Smooth muscle cell (in vitro differentiated cells): ENCODE results near the gene NUP85. TPM values are rescaled to one million over a fixed set of nuclear protein-coding genes. Genes with fewer than 3 reads are reported as not detected.
"Not testable (repeated sequence)": the region's sequence is repeated elsewhere in the genome, so short reads cannot be mapped to it uniquely, and the experiment has no call there.

Experiments
- DNase-seq: peaks from one replicate; lab custom pipeline; 2025; ENCODE audit not compliant: unreplicated experiment; lab: John Stamatoyannopoulos, UW
- H2AFZ ChIP-seq: fragments of 200-600 bp; sonication (generic); 2 replicates; pipeline ENCODE4 v1.6.0; 2016; ENCODE audit warnings: antibody characterized with exemption, low read depth, mild to moderate bottlenecking
- H3F3A ChIP-seq: fragments of 200-600 bp; sonication (generic); 2 replicates; pipeline ENCODE4 v1.6.0; 2017; ENCODE audit warnings: antibody characterized with exemption, low read depth
- H3K27ac ChIP-seq: fragments of 200-600 bp; sonication (generic); 2 replicates; pipeline ENCODE4 v1.5.1; 2016; ENCODE audit warnings: low read depth, mild to moderate bottlenecking
- H3K27me3 ChIP-seq: fragments of 200-600 bp; sonication (generic); 2 replicates; pipeline ENCODE4 v1.6.1; 2016; ENCODE audit warnings: low read depth, mild to moderate bottlenecking
- H3K36me3 ChIP-seq: fragments of 200-600 bp; sonication (generic); 2 replicates; pipeline ENCODE4 v1.5.1; 2016; ENCODE audit warnings: low read depth
- H3K4me1 ChIP-seq: fragments of 200-600 bp; sonication (generic); 2 replicates; pipeline ENCODE4 v1.5.1; 2016; ENCODE audit warnings: low read depth
- H3K4me2 ChIP-seq: fragments of 200-600 bp; sonication (generic); 2 replicates; pipeline ENCODE4 v1.6.0; 2016; ENCODE audit warnings: mild to moderate bottlenecking
- H3K4me3 ChIP-seq: fragments of 200-600 bp; sonication (generic); 2 replicates; pipeline ENCODE4 v1.5.1; 2016; ENCODE audit warnings: mild to moderate bottlenecking
- H3K79me2 ChIP-seq: fragments of 200-600 bp; sonication (generic); 2 replicates; pipeline ENCODE4 v1.6.0; 2016; ENCODE audit warnings: low read depth, mild to moderate bottlenecking
- H3K9ac ChIP-seq: fragments of 200-600 bp; sonication (generic); 2 replicates; pipeline ENCODE4 v1.6.0; 2016; ENCODE audit warnings: low read depth
- H3K9me3 ChIP-seq: fragments of 200-600 bp; sonication (generic); replicated peaks from 2 replicates; pipeline ENCODE4 v1.5.1; 2016; ENCODE audit warnings: low read depth
- H4K20me1 ChIP-seq: fragments of 200-600 bp; sonication (generic); 2 replicates; pipeline ENCODE4 v1.6.0; 2016; ENCODE audit warnings: low read depth
- WGBS: methylation state at CpG from one replicate; pipeline ENCODE4 v1.1.7; 2016; ENCODE audit warnings: low lambda C conversion rate; 5-methylcytosine and 5-hydroxymethylcytosine counted together
- polyA plus RNA-seq: library from polyadenylated mRNA; unstranded; fragments of >200 nt; fragmentation: Nextera tagmentation; extraction: Ambion mirVana; gene quantifications from 2 replicates; pipeline ENCODE4 v1.2.1, GENCODE V29; 2016
- total RNA-seq: library from RNA; depleted of rRNA; stranded (reverse); fragments of >200 nt; gene quantifications from 2 replicates; pipeline ENCODE4 v1.2.3, GENCODE V29; 2014
- TF ChIP-seq, protein P1 (sequence below): fragments of 200-600 bp; sonication (generic); IDR thresholded peaks from 2 replicates; pipeline ENCODE4 v1.5.1; 2017; ENCODE audit warnings: borderline replicate concordance, mild to moderate bottlenecking, antibody characterized with exemption; ENCODE audit not compliant: insufficient read depth, poor library complexity, severe bottlenecking

Gene NUP85
- total and polyA plus RNA-seq, 2 experiments from 2014 or later = 24.0 to 43.2 TPM

DNA sequence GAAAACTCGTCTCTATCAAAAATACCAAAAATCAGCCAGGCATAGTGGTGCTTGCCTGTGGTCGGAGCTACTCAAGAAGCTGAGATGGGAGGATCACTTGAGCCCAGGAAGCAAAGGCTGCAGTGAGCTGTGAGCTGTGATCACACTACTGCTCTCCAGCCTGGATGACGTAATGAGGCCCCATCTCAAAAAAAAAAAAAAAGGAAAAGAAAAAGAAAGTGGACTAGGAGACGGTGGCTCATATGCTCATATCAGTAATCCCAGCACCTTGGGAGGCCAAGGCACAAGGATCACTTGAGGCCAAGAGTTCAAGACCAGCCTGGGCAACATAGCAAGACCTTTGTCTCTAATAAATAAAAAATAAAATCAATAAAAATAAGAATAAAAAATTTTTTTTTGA, 13.9 kb upstream of the NUP85 start:
- Histone ChIP-seq H3K9ac (no peak overlapping the region), H3K9me3 (no peaks in the 10 kb centered on the region), H3K27me3 (no peaks in the 10 kb centered on the region), H3K4me1 (no peaks in the 10 kb centered on the region), H3F3A (no peaks in the 10 kb centered on the region), H4K20me1 (no peaks in the 10 kb centered on the region), H3K27ac (no peak overlapping the region), H3K36me3 (no peaks in the 10 kb centered on the region), H3K79me2 (no peaks in the 10 kb centered on the region), H3K4me3 (no peak overlapping the region), H3K4me2 (no peak overlapping the region), H2AFZ (no peak overlapping the region)
- 72% methylated on average over 4 of the region's 4 CpGs for WGBS
- TF ChIP-seq, protein P1, sequence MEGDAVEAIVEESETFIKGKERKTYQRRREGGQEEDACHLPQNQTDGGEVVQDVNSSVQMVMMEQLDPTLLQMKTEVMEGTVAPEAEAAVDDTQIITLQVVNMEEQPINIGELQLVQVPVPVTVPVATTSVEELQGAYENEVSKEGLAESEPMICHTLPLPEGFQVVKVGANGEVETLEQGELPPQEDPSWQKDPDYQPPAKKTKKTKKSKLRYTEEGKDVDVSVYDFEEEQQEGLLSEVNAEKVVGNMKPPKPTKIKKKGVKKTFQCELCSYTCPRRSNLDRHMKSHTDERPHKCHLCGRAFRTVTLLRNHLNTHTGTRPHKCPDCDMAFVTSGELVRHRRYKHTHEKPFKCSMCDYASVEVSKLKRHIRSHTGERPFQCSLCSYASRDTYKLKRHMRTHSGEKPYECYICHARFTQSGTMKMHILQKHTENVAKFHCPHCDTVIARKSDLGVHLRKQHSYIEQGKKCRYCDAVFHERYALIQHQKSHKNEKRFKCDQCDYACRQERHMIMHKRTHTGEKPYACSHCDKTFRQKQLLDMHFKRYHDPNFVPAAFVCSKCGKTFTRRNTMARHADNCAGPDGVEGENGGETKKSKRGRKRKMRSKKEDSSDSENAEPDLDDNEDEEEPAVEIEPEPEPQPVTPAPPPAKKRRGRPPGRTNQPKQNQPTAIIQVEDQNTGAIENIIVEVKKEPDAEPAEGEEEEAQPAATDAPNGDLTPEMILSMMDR = no peak
- DNase-seq = no peak

GRCh38 chr17:75194879-75195278, 10.6 kb upstream of the NUP85 start:
- Histone ChIP-seq H3F3A (no peaks in the 10 kb centered on the region), H2AFZ (no peak overlapping the region), H3K4me1 (no peaks in the 10 kb centered on the region), H3K27me3 (no peaks in the 10 kb centered on the region), H3K9ac (no peak overlapping the region), H3K9me3 (no peaks in the 10 kb centered on the region), H3K4me2 (no peak overlapping the region), H3K36me3 (no peaks in the 10 kb centered on the region), H3K79me2 (no peaks in the 10 kb centered on the region), H4K20me1 (no peaks in the 10 kb centered on the region), H3K27ac (no peak overlapping the region), H3K4me3 (no peak overlapping the region)
- WGBS = 46% methylated on average over 4 of the region's 5 CpGs
- DNase-seq = no peak
- TF ChIP-seq, protein P1 = no peak

GRCh38 chr17:75199886-75200618, 5.4 kb upstream of the NUP85 start:
- Histone ChIP-seq H3F3A (peaks cover 4% of the 10 kb centered on the region), H3K27ac (no peak overlapping the region), H3K36me3 (no peaks in the 10 kb centered on the region), H3K4me1 (peaks cover 3% of the 10 kb centered on the region), H3K4me2 (no peak overlapping the region), H3K4me3 (no peak overlapping the region), H3K9me3 (no peaks in the 10 kb centered on the region), H3K9ac (no peak overlapping the region), H3K27me3 (no peaks in the 10 kb centered on the region), H2AFZ (no peak overlapping the region), H3K79me2 (no peaks in the 10 kb centered on the region), H4K20me1 (no peaks in the 10 kb centered on the region)
- DNase-seq = no peak
- WGBS = 93% methylated on average over 6 of the region's 6 CpGs
- TF ChIP-seq, protein P1 = no peak

DNA sequence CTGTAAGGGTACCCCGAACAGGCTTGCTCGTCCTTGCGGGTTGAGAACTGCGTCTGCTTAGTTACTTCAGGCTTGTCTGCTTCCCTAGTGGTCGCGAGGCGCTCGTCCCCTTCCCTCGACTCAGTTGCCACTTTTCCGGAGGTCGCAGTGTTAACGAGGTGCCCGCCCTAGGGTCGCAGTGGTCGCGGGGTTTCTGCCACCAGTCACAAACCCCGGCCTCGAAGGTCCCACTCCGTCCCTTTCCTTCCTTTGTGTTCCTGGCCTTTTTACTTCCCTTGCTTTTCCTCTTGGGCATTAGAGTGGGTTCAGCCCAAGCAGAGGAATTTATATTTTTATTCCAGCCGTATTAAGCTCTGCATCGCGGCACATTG, 299 bp downstream of the NUP85 start:
- Histone ChIP-seq H3K9ac (peak overlapping the region; percentile 99), H3K27me3 (no peaks in the 10 kb centered on the region), H4K20me1 (no peaks in the 10 kb centered on the region), H3F3A (peaks cover 4% of the 10 kb centered on the region), H3K36me3 (peaks cover 8% of the 10 kb centered on the region), H3K4me3 (peak overlapping the region; percentile 81), H3K27ac (peak overlapping the region; percentile 97), H3K9me3 (no peaks in the 10 kb centered on the region), H3K79me2 (peaks cover 47% of the 10 kb centered on the region), H2AFZ (peak overlapping the region; percentile 98), H3K4me1 (peaks cover 13% of the 10 kb centered on the region), H3K4me2 (peak overlapping the region; percentile 92)
- TF ChIP-seq, protein P1 = no peak
- no peak for DNase-seq
- under 1% methylated on average over 22 of the region's 22 CpGs for WGBS

DNA sequence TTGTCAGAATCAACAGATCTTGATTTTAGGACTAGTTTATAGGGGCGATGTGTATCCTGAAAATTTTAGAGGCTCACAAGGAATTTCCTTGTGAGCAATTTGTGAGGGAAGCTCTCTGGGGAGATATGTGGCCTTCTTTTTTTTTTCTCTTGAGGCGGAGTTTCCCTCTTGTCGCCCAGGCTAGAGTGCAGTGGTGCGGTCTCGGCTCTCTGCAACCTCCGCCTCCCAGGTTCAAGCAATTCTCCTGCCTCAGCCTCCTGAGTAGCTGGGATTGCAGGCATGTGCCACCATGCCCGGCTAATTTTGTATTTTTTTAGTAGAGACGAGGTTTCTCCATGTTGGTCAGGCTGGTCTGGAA, 1.6 kb downstream of the NUP85 start:
- H3K36me3 ChIP-seq, H3F3A ChIP-seq, H3K9me3 ChIP-seq, H3K27me3 ChIP-seq, H2AFZ ChIP-seq, H4K20me1 ChIP-seq, DNase-seq, H3K9ac ChIP-seq, H3K27ac ChIP-seq: not testable (repeated sequence)
- peak overlapping the region; percentile 81 for H3K4me3 ChIP-seq
- H3K4me1 ChIP-seq = peaks cover 13% of the 10 kb centered on the region
- peaks cover 47% of the 10 kb centered on the region for H3K79me2 ChIP-seq
- 91% methylated on average over 8 of the region's 8 CpGs for WGBS
- peak overlapping the region; percentile 92 for H3K4me2 ChIP-seq
